Ovary (tissue), 9 donors: ENCODE measurements around the gene FADS1. TPM values are rescaled to one million over a fixed set of nuclear protein-coding genes. Genes with fewer than 3 reads are reported as not detected.

Experiments
- DNase-seq, 5 donors: peaks; one replicate each; pipeline ENCODE4 v3.0.0-alpha.2; 2019 to 2020
- H3K27ac ChIP-seq, 2 donors: fragments of 200-600 bp; one replicate each; pipeline versions ENCODE4 v1.5.1 to v1.8.0; 2019 to 2022
- H3K27me3 ChIP-seq: fragments of 200-600 bp; one replicate; pipeline ENCODE4 v1.8.0; 2022
- H3K36me3 ChIP-seq: fragments of 200-600 bp; sonication (generic); one replicate; pipeline ENCODE4 v1.5.1; 2019
- H3K4me1 ChIP-seq: one replicate; pipeline ENCODE4 v1.8.1; 2013; ENCODE audit warnings: mild to moderate bottlenecking, moderate library complexity; ENCODE audit not compliant: insufficient read depth
- H3K4me3 ChIP-seq: fragments of 200-600 bp; sonication (generic); one replicate; pipeline ENCODE4 v1.5.1; 2017
- H3K9me3 ChIP-seq, 2 donors: fragments of 200-600 bp in 1 of 2; sonication (generic) in 1 of 2; one replicate each; pipeline versions ENCODE4 v1.5.1 to v1.8.1; 2013 to 2019; ENCODE audit warnings: mild to moderate bottlenecking in 1 of 2, moderate library complexity in 1 of 2
- EP300 ChIP-seq: sonication (generic); formaldehyde crosslinking; IDR thresholded peaks from one replicate; pipeline ENCODE4 v1.6.1; 2017; ENCODE audit warnings: antibody characterized with exemption
- POLR2A ChIP-seq: fragments of 450-650 bp; IDR thresholded peaks from one replicate; pipeline ENCODE4 v1.6.1; 2017; ENCODE audit warnings: antibody characterized with exemption, mild to moderate bottlenecking, moderate library complexity
- WGBS, 3 donors: extraction: QIAGEN DNeasy Blood & Tissue Kit in 1 of 3; methylation state at CpG; one replicate each; pipeline versions ENCODE4 v1.1.5 to v1.1.7; 2013 to 2017; 5-methylcytosine and 5-hydroxymethylcytosine counted together
- intact Hi-C, 4 donors: fragments of 100-400 bp; cut with DNase I; formaldehyde crosslinking; loops; one replicate each; pipeline versions ENCODE4 v1.11.0 to v1.15.1; 2022 to 2023
- polyA plus RNA-seq, 2 donors: library from polyadenylated mRNA; stranded (reverse); fragments of 200-250 nt in 1 of 2; fragments of 350-450 nt in 1 of 2; fragmentation: Illumina TruSeq in 1 of 2; extraction: RNeasy Lipid Tissue Mini Kit (QIAGEN cat#74804) in 1 of 2; gene quantifications; one replicate each; pipeline ENCODE4 v1.2.3, GENCODE V29; 2013 to 2014
- total RNA-seq, 7 donors: library from RNA; depleted of rRNA in 2 of 7; stranded (reverse); fragments of >200 nt in 2 of 7; fragmentation: NEBNext Ultra II Directional in 3 of 7; extraction: Animal tissue kit (Norgen Biotek cat#: 25700) in 3 of 7; gene quantifications; one replicate each; pipeline versions ENCODE4 v1.1.0 to v1.2.4, GENCODE V29; 2016 to 2023
- TF ChIP-seq, protein P1 (sequence below), 3 donors: fragments of 450-650 bp in 2 of 3; fragments of 200-600 bp in 1 of 3; IDR thresholded peaks; one replicate each; pipeline versions ENCODE4 v1.5.1 to v1.8.0; 2016 to 2022; ENCODE audit warnings: antibody characterized with exemption in 3 of 3, mild to moderate bottlenecking in 1 of 3
- donor health status: DM: no; HTN: no; CAD: no; lungs with moderate emphysema.
- donor health status: DM: no; HTN: no; CAD: no.
- donor health status: Bipolar disorder and iron deficiency.
- donor health status: DM: yes; HTN: yes; CAD: no.
- donor health status: DM: no; HTN: no; CAD: no.
- donor health status: DM: yes; HTN: yes; CAD: no.

Gene FADS1
- total and polyA plus RNA-seq, 9 donors, result 16.2 to 242 (median 45.3) TPM

DNA sequence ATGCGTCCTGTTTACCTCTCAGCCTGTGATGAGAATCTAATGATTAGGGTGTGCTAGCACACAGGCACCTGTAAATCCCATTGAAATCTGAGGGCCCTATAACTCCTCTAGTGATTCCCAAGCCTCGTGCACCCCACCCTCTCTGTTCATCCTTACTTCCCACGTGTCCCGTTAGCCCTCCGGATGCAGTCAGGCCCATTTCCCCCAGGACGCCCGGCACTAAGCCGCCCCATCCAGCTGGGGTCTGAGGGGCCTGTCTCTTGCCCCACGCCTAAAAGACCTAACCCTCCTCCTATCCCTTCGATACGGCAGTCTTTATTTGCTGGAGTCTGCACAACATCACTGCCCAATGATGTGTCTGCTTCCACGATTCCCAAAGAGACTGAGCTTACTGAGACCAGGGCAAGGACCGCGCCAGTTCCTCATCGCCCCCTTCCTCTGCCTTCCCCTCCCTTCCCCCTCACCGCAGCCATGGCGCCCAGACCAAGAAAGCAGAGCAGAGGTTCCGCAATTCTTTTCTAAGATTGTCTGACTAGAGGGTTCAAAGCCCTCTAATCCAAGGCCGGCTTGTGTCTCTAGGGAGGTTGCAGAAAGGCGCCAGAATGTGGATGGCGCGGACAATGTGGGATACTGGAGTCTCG, 10.2 kb upstream of the FADS1 start:
- Histone ChIP-seq H3K4me1 (peaks cover 8% of the 10 kb centered on the region), H3K9me3 (no peaks in the 10 kb centered on the region), H3K27me3 (no peaks in the 10 kb centered on the region), H3K36me3 (no peaks in the 10 kb centered on the region), H3K4me3 (peak overlapping the region; percentile 49), H3K27ac (peak overlapping the region; percentile 59 to 71)
- TF ChIP-seq POLR2A (no peak), EP300 (no peak)
- TF ChIP-seq, protein P1, sequence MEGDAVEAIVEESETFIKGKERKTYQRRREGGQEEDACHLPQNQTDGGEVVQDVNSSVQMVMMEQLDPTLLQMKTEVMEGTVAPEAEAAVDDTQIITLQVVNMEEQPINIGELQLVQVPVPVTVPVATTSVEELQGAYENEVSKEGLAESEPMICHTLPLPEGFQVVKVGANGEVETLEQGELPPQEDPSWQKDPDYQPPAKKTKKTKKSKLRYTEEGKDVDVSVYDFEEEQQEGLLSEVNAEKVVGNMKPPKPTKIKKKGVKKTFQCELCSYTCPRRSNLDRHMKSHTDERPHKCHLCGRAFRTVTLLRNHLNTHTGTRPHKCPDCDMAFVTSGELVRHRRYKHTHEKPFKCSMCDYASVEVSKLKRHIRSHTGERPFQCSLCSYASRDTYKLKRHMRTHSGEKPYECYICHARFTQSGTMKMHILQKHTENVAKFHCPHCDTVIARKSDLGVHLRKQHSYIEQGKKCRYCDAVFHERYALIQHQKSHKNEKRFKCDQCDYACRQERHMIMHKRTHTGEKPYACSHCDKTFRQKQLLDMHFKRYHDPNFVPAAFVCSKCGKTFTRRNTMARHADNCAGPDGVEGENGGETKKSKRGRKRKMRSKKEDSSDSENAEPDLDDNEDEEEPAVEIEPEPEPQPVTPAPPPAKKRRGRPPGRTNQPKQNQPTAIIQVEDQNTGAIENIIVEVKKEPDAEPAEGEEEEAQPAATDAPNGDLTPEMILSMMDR (IDR thresholded peaks at IDR 0.05), result no peak
- intact Hi-C loops, result no loop called here
- DNase-seq, result peak in 1 of 5 donors; percentile 43
- 17 to 26% (median 18%) methylated on average over 23 of the region's 23 CpGs for WGBS, 3 donors

- H3K9me3 ChIP-seq, result no peaks in the 10 kb centered on the region
- H3K4me3 ChIP-seq, result no peak overlapping the region
- WGBS, 3 donors, result 89 to 94% (median 93%) methylated on average over 2 of the region's 2 CpGs
- no peak for DNase-seq
- no peak overlapping the region for H3K27ac ChIP-seq
- no peaks in the 10 kb centered on the region for H3K36me3 ChIP-seq
- H3K27me3 ChIP-seq, result no peaks in the 10 kb centered on the region
- no peaks in the 10 kb centered on the region for H3K4me1 ChIP-seq
- intact Hi-C loops, result no loop called here
- no peak for TF ChIP-seq POLR2A
- TF ChIP-seq, protein P1 (IDR thresholded peaks at IDR 0.05), result no peak
- no peak for TF ChIP-seq EP300
These were observed 3.4 kb upstream of the FADS1 start for GRCh38 chr11:61820174-61820573.

- H3K27ac ChIP-seq, result peak overlapping the region; percentile 95 to 98
- no peak for DNase-seq
- no peaks in the 10 kb centered on the region for H3K9me3 ChIP-seq
- H3K4me3 ChIP-seq, result peak overlapping the region; percentile 73
- H3K4me1 ChIP-seq, result no peaks in the 10 kb centered on the region
- intact Hi-C loops, result no loop called here
- WGBS, 3 donors, result 55 to 59% (median 56%) methylated on average over 6 of the region's 6 CpGs
- TF ChIP-seq EP300 (no peak), POLR2A (no peak)
- TF ChIP-seq, protein P1 (IDR thresholded peaks at IDR 0.05), result no peak
- no peaks in the 10 kb centered on the region for H3K36me3 ChIP-seq
- no peaks in the 10 kb centered on the region for H3K27me3 ChIP-seq
These were observed 834 bp upstream of the FADS1 start for GRCh38 chr11:61817471-61818202.

GRCh38 chr11:61815790-61816735, 740 bp downstream of the FADS1 start:
- peak overlapping the region; percentile 95 to 98 for H3K27ac ChIP-seq
- DNase-seq, result peak; percentile 75 to 83 (median 81)
- no peaks in the 10 kb centered on the region for H3K36me3 ChIP-seq
- WGBS, 3 donors, result 0 to 1% (median 0%) methylated on average over 64 to 69 of the region's 69 CpGs
- TF ChIP-seq, protein P1 (IDR thresholded peaks at IDR 0.05), result no peak
- TF ChIP-seq POLR2A (no peak), EP300 (no peak)
- no peaks in the 10 kb centered on the region for H3K9me3 ChIP-seq
- H3K27me3 ChIP-seq, result no peaks in the 10 kb centered on the region
- H3K4me3 ChIP-seq, result peak overlapping the region; percentile 73
- intact Hi-C loops, result no loop called here
- H3K4me1 ChIP-seq, result no peaks in the 10 kb centered on the region
